PC-9 (cell line): ENCODE measurements around the gene TXNRD1. TPM values are rescaled to one million over a fixed set of nuclear protein-coding genes. Genes with fewer than 3 reads are reported as not detected.

Experiments
- BruUV-seq: library from RNA; stranded (reverse); fragments of 400-500 nt; replicated peaks from 2 replicates; lab custom pipeline; 2021; lab: Mats Ljungman, UMichigan
- CTCF ChIA-PET: fragments of 300-600 bp; sonication (Branson Sonifier 250); formaldehyde crosslinking; loops from one replicate; lab custom pipeline; 2022; ENCODE audit warnings: antibody characterized with exemption; lab: Charles Lee
- POLR2A ChIA-PET: fragments of 300-600 bp; sonication (Branson Sonifier 250); formaldehyde crosslinking; loops from one replicate; lab custom pipeline; 2022; ENCODE audit warnings: antibody characterized with exemption; ENCODE audit not compliant: unreplicated experiment; lab: Charles Lee
- DNase-seq, 2 experiments: peaks; one replicate each; pipeline versions ENCODE4 v3.0.0 to v3.0.0-alpha.2; 2015 to 2022; ENCODE audit warnings: mixed read lengths in 1 of 2
- H2AFZ ChIP-seq: fragments of 200-600 bp; sonication (generic); 2 replicates; pipeline ENCODE4 v1.8.1; 2017; ENCODE audit warnings: antibody characterized with exemption
- H3F3A ChIP-seq: fragments of 200-600 bp; sonication (generic); 2 replicates; pipeline ENCODE4 v1.8.1; 2017; ENCODE audit warnings: antibody characterized with exemption, mild to moderate bottlenecking, low read depth; ENCODE audit not compliant: insufficient read depth
- H3K27ac ChIP-seq: fragments of 200-600 bp; sonication (generic); 2 replicates; pipeline ENCODE4 v1.6.1; 2016; ENCODE audit warnings: mixed run types
- H3K27me3 ChIP-seq: fragments of 200-600 bp; sonication (generic); 2 replicates; pipeline ENCODE4 v1.6.1; 2016; ENCODE audit warnings: low read depth, mixed run types; ENCODE audit not compliant: insufficient read depth
- H3K36me3 ChIP-seq: fragments of 200-600 bp; sonication (generic); 2 replicates; pipeline ENCODE4 v1.6.1; 2016; ENCODE audit warnings: low read depth, mixed run types
- H3K4me1 ChIP-seq: fragments of 200-600 bp; sonication (generic); replicated peaks from 2 replicates; pipeline ENCODE4 v1.6.1; 2016; ENCODE audit warnings: mixed run types; ENCODE audit not compliant: insufficient read depth
- H3K4me2 ChIP-seq: fragments of 200-600 bp; sonication (generic); 2 replicates; pipeline ENCODE4 v1.6.1; 2017; ENCODE audit warnings: mixed run types
- H3K4me3 ChIP-seq: fragments of 200-600 bp; sonication (generic); 2 replicates; pipeline ENCODE4 v1.6.1; 2016; ENCODE audit warnings: mixed run types
- H3K79me2 ChIP-seq: fragments of 200-600 bp; sonication (generic); 2 replicates; pipeline ENCODE4 v1.6.1; 2017; ENCODE audit warnings: low read depth, mixed run types
- H3K9me2 ChIP-seq: fragments of 200-600 bp; sonication (generic); 2 replicates; pipeline ENCODE4 v1.8.1; 2017; ENCODE audit warnings: mild to moderate bottlenecking; ENCODE audit not compliant: insufficient read depth
- H3K9me3 ChIP-seq: fragments of 200-600 bp; sonication (generic); 2 replicates; pipeline ENCODE4 v1.8.1; 2016; ENCODE audit warnings: low read depth; ENCODE audit not compliant: insufficient read depth
- H4K20me1 ChIP-seq: fragments of 200-600 bp; sonication (generic); 2 replicates; pipeline ENCODE4 v1.8.1; 2017; ENCODE audit not compliant: insufficient read depth
- EZH2 ChIP-seq: fragments of 200-600 bp; sonication (generic); IDR thresholded peaks from 2 replicates; pipeline ENCODE4 v1.8.0; 2017; ENCODE audit warnings: antibody characterized with exemption, low read depth
- intact Hi-C: fragments of 100-400 bp; cut with micrococcal nuclease; formaldehyde crosslinking; loops from one replicate; pipeline ENCODE4 v1.10.0; 2022; ENCODE audit not compliant: unreplicated experiment
- total RNA-seq: library from RNA; stranded (reverse); gene quantifications from 2 replicates; pipeline ENCODE4 v1.2.3, GENCODE V29; 2021
- TF ChIP-seq, protein P1 (sequence below): fragments of 200-600 bp; sonication (generic); conservative IDR thresholded peaks from 2 replicates; pipeline ENCODE4 v1.6.1; 2017; ENCODE audit warnings: mixed run types, antibody characterized with exemption, mild to moderate bottlenecking, moderate library complexity

TXNRD1 gene
- total RNA-seq, 1 experiment from 2014 or later, result 1,250 TPM

DNA sequence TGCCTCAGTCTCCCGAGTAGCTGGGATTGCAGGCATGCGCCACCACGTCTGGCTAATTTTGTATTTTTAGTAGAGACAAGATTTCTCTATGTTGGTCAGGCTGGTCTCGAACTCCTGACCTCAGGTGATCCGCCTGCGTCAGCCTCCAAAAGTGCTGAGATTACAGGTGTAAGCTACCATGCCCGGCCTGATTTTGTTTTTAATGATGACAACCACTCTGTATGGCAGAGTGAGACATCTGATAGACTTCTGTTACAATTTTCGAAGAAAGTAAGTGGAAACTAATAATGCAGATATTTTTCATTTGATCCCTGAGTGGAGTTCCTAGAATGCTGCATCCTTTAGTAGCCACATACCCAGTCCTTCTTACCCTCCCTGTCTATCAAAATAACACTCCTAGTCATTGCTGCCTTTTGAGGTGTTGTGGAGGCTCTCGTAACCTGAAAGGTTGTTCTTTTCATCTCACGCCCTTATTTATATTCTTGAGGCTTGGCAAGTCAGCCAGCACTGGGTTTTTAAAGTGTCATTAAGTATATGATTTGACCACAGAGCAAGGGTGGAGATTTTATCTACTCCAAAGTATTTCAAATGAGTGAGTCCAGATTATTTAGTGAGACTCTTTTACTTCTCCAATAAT lies 82.0 kb downstream of the TXNRD1 start:
- Histone ChIP-seq H3F3A (peaks cover 98% of the 10 kb centered on the region), H3K36me3 (peaks cover 78% of the 10 kb centered on the region), H3K4me3 (peak overlapping the region; percentile 59), H3K27me3 (no peaks in the 10 kb centered on the region), H3K27ac (peak overlapping the region; percentile 86), H3K4me2 (peak overlapping the region; percentile 97), H3K9me2 (no peaks in the 10 kb centered on the region), H3K9me3 (no peaks in the 10 kb centered on the region), H2AFZ (no peak overlapping the region), H3K4me1 (peaks cover 58% of the 10 kb centered on the region), H4K20me1 (peaks cover 97% of the 10 kb centered on the region), H3K79me2 (peaks cover 99% of the 10 kb centered on the region)
- no peak for TF ChIP-seq EZH2
- TF ChIP-seq, protein P1, sequence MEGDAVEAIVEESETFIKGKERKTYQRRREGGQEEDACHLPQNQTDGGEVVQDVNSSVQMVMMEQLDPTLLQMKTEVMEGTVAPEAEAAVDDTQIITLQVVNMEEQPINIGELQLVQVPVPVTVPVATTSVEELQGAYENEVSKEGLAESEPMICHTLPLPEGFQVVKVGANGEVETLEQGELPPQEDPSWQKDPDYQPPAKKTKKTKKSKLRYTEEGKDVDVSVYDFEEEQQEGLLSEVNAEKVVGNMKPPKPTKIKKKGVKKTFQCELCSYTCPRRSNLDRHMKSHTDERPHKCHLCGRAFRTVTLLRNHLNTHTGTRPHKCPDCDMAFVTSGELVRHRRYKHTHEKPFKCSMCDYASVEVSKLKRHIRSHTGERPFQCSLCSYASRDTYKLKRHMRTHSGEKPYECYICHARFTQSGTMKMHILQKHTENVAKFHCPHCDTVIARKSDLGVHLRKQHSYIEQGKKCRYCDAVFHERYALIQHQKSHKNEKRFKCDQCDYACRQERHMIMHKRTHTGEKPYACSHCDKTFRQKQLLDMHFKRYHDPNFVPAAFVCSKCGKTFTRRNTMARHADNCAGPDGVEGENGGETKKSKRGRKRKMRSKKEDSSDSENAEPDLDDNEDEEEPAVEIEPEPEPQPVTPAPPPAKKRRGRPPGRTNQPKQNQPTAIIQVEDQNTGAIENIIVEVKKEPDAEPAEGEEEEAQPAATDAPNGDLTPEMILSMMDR, result no peak
- CTCF ChIA-PET, result interaction anchor here (0.7 kb wide), 1 partner anchor 82 kb away, joined by 5 read pairs; no protein-coding TSS in a partner anchor
- POLR2A ChIA-PET, result interaction anchor here (0.6 to 1.0 kb wide), 5 partner anchors 10 to 84 kb away, joined by 3 to 19 read pairs (median 4); no protein-coding TSS in a partner anchor
- intact Hi-C loops, result no loop called here
- peak in 1 of 2 experiments; percentile 76 for DNase-seq
- no TSS peak for BruUV-seq

DNA sequence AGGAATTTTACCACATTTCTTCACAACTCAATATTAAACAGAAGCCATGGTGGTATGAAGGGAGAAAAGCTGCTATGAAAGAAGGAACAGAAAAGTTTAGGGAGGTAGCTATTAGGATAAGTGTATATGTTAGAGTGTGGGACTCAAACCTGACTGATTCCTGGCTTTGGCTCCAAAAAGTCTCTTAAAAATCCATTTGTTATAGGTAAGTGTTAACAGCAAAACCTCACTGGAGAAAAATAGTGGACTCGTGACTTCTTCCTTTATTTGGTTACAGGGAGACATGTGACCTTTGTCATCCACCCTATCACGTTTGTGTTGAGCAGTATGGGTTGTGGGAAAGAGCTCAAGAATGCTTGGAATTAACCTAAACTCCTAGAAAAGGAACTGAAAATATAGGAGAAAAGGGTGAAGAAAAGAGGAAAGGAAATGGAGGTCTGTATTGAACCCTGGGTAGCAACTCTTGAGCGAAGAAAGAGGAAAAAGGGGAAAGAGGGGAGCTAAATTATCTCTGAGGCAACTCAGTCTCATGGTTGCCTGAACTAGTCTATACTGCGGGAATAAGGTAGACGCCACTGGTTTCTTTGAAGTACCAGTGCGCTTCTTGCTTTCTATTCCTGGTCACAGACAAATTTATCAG lies 84.4 kb downstream of the TXNRD1 start:
- Histone ChIP-seq H2AFZ (no peak overlapping the region), H3K36me3 (peaks cover 72% of the 10 kb centered on the region), H3F3A (peaks cover 100% of the 10 kb centered on the region), H3K4me3 (peak overlapping the region; percentile 59), H4K20me1 (peaks cover 99% of the 10 kb centered on the region), H3K9me3 (no peaks in the 10 kb centered on the region), H3K79me2 (peaks cover 100% of the 10 kb centered on the region), H3K27me3 (no peaks in the 10 kb centered on the region), H3K4me2 (peak overlapping the region; percentile 97), H3K9me2 (no peaks in the 10 kb centered on the region), H3K4me1 (peaks cover 64% of the 10 kb centered on the region), H3K27ac (peak overlapping the region; percentile 86)
- ChIA-PET POLR2A (interaction anchor here (0.6 to 1.1 kb wide), 3 partner anchors 13 to 370 kb away, joined by 3 to 4 read pairs (median 3); partner anchors contain the start of gene HSP90B1), CTCF (no interaction called here)
- no TSS peak for BruUV-seq
- peak in 1 of 2 experiments; percentile 58 for DNase-seq
- TF ChIP-seq, protein P1, result no peak
- TF ChIP-seq EZH2, result no peak
- intact Hi-C loops, result no loop called here

- intact Hi-C loops, result no loop called here
- DNase-seq, result peak; percentile 71 to 80
- H3K36me3 ChIP-seq, result peaks cover 72% of the 10 kb centered on the region
- peak within 1 kb of the TSS; percentile 59 for H3K4me3 ChIP-seq
- H3F3A ChIP-seq, result peaks cover 100% of the 10 kb centered on the region
- no peaks in the 10 kb centered on the region for H3K27me3 ChIP-seq
- no peaks in the 10 kb centered on the region for H3K9me2 ChIP-seq
- peaks cover 100% of the 10 kb centered on the region for H4K20me1 ChIP-seq
- no peaks in the 10 kb centered on the region for H3K9me3 ChIP-seq
- H3K4me1 ChIP-seq, result peaks cover 67% of the 10 kb centered on the region
- peaks cover 100% of the 10 kb centered on the region for H3K79me2 ChIP-seq
- H2AFZ ChIP-seq, result no peak within 1 kb of the TSS
- peak within 1 kb of the TSS; percentile 86 for H3K27ac ChIP-seq
- peak within 1 kb of the TSS; percentile 97 for H3K4me2 ChIP-seq
- BruUV-seq, result no TSS peak
- ChIA-PET POLR2A (interaction anchor here (0.5 to 1.1 kb wide), 6 partner anchors 13 to 376 kb away, joined by 3 to 6 read pairs (median 3); no protein-coding TSS in a partner anchor), CTCF (no interaction called here)
- TF ChIP-seq, protein P1, result no peak
- no peak for TF ChIP-seq EZH2
Measured at GRCh38 chr12:104303538-104304151, 88.1 kb downstream of the TXNRD1 start, which contains the start of gene EID3. Gene EID3, plus strand, starts transcription at chr12:104303739. Its CDS starts 196 bp downstream, at chr12:104303935.
